Naive thymus-derived CD4-positive, alpha-beta T cell (primary cell): Measurements from ENCODE around the gene MVK. TPM values are rescaled to one million over a fixed set of nuclear protein-coding genes. Genes with fewer than 3 reads are reported as not detected.
A peak's percentile ranks its signal among the peaks of the same experiment; 100 is the strongest.

Experiments used
- ATAC-seq: fragments of 150-1000 bp; cut with Tn5 transposase; 2 replicates; pipeline ENCODE4 v1.10.0; 2021; ENCODE audit warnings: mild to moderate bottlenecking, moderate library complexity
- CTCF ChIA-PET: fragments of 350-600 bp; sonication (Branson Sonifier 250); formaldehyde crosslinking; loops from one replicate; lab custom pipeline; 2021; ENCODE audit warnings: antibody characterized with exemption; lab: Charles Lee
- POLR2A ChIA-PET: fragments of 350-600 bp; sonication (Branson Sonifier 250); formaldehyde crosslinking; loops from one replicate; lab custom pipeline; 2021; ENCODE audit warnings: antibody characterized with exemption, inconsistent platforms; lab: Charles Lee
- DNase-seq, 9 donors: peaks; one replicate each; pipeline versions ENCODE4 v3.0.0 to v3.0.0-alpha.2; 2020 to 2022; ENCODE audit warnings: mixed read lengths in 1 of 9
- H3K27ac ChIP-seq: one replicate; pipeline ENCODE4 v1.7.0; 2013; ENCODE audit warnings: mild to moderate bottlenecking, low read depth, low read length, moderate library complexity
- H3K27me3 ChIP-seq, 2 donors: one replicate each; pipeline ENCODE4 v1.7.0; 2013; ENCODE audit warnings: low read length in 2 of 2, mild to moderate bottlenecking in 2 of 2, moderate library complexity in 2 of 2; ENCODE audit not compliant: control insufficient read depth in 2 of 2, insufficient read depth in 2 of 2
- H3K36me3 ChIP-seq, 3 experiments: 1 replicate in 2 of 3; 2 replicates in 1 of 3; pipeline ENCODE4 v1.7.0; 2013; ENCODE audit warnings: low read length in 3 of 3, mild to moderate bottlenecking in 3 of 3, moderate library complexity in 1 of 3; ENCODE audit not compliant: insufficient read depth in 3 of 3, control insufficient read depth in 2 of 3
- H3K4me1 ChIP-seq, 2 donors: one replicate each; pipeline ENCODE4 v1.7.0; 2013; ENCODE audit warnings: low read length in 2 of 2, mild to moderate bottlenecking in 2 of 2, moderate library complexity in 1 of 2; ENCODE audit not compliant: control insufficient read depth in 2 of 2, insufficient read depth in 2 of 2
- H3K4me3 ChIP-seq: 2 replicates; pipeline ENCODE4 v1.7.0; 2013; ENCODE audit warnings: mild to moderate bottlenecking, low read length
- H3K9me3 ChIP-seq, 3 experiments: 1 replicate in 2 of 3; 2 replicates in 1 of 3; pipeline ENCODE4 v1.7.0; 2013; ENCODE audit warnings: low read length in 3 of 3; ENCODE audit not compliant: control insufficient read depth in 2 of 3
- H3K27ac Mint-ChIP-seq, 9 donors: one replicate each; pipeline ENCODE4 v1.8.0; 2020 to 2022; ENCODE audit warnings: mixed read lengths in 9 of 9, mild to moderate bottlenecking in 8 of 9, moderate library complexity in 5 of 9, inconsistent platforms in 2 of 9
- H3K27me3 Mint-ChIP-seq, 5 donors: one replicate each; pipeline ENCODE4 v1.8.0; 2021 to 2022; ENCODE audit warnings: mixed read lengths in 5 of 5, mild to moderate bottlenecking in 1 of 5
- H3K36me3 Mint-ChIP-seq, 5 donors: one replicate each; pipeline ENCODE4 v1.8.0; 2020 to 2022; ENCODE audit warnings: mixed read lengths in 5 of 5, mild to moderate bottlenecking in 3 of 5, inconsistent platforms in 1 of 5
- H3K4me1 Mint-ChIP-seq, 7 donors: one replicate each; pipeline ENCODE4 v1.8.0; 2020 to 2022; ENCODE audit warnings: mixed read lengths in 7 of 7, mild to moderate bottlenecking in 3 of 7, inconsistent platforms in 1 of 7
- H3K4me3 Mint-ChIP-seq, 10 donors: one replicate each; pipeline ENCODE4 v1.8.0; 2020 to 2022; ENCODE audit warnings: mild to moderate bottlenecking in 10 of 10, mixed read lengths in 10 of 10, moderate library complexity in 6 of 10, inconsistent platforms in 2 of 10
- H3K9me3 Mint-ChIP-seq, 11 donors: one replicate each; pipeline ENCODE4 v1.8.0; 2020 to 2022; ENCODE audit warnings: mixed read lengths in 11 of 11, mild to moderate bottlenecking in 4 of 11, inconsistent platforms in 1 of 11, moderate library complexity in 1 of 11
- intact Hi-C, 2 donors: fragments of 100-400 bp; cut with micrococcal nuclease; formaldehyde crosslinking; loops; one replicate each; pipeline ENCODE4 v1.15.1; 2023
- polyA plus RNA-seq, 2 donors: library from polyadenylated mRNA; unstranded; fragments of 300-500 nt; fragmentation: Illumina TruSeq; gene quantifications; one replicate each; pipeline ENCODE4 v1.2.3, GENCODE V29; 2021
- total RNA-seq, 6 experiments: library from RNA in 5 of 6; stranded (reverse) in 5 of 6; gene quantifications; 1 replicate in 5 of 6; 2 replicates in 1 of 6; pipeline ENCODE4 v1.2.3 and lab custom pipeline; 2021 to 2026

MVK gene
- total and polyA plus RNA-seq, 7 experiments from 2014 or later = 1.7 to 14.8 (median 11.7) TPM

DNA sequence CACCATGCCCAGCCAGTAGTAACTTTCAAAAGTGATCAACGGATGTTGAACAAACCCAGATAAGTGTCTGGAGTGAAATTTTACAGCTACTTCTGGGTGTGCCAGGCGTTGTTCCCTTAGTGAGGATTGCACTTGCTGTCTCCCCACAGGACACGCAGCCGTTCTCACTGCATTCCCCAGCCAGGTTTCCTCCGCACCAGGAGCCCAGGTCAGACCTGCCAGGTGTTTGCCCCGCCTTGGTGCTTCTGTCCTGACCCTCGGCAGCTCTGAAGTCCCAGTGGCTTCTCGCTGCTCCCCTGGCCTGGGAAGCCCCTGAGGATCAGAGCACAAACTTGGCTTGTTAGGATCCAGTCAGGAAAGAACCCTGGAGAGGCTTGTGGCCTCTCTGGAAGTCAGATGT is 36.5 kb upstream of the MVK start:
- Histone ChIP-seq H3K4me3 (no peak overlapping the region), H3K4me1 (no peaks in the 10 kb centered on the region), H3K36me3 (peaks cover 0 to 38% (median 0%) of the 10 kb centered on the region in 3 experiments), H3K27ac (no peak overlapping the region), H3K27me3 (no peaks in the 10 kb centered on the region), H3K9me3 (no peaks in the 10 kb centered on the region)
- Mint-ChIP-seq H3K4me1 (no peaks in the 10 kb centered on the region), H3K27ac (no peak overlapping the region), H3K27me3 (no peaks in the 10 kb centered on the region), H3K36me3 (peaks cover 0 to 26% (median 6%) of the 10 kb centered on the region in 5 donors), H3K9me3 (peaks cover 0 to 2% (median 0%) of the 10 kb centered on the region in 11 donors), H3K4me3 (no peak overlapping the region)
- intact Hi-C loops = no loop called here
- ChIA-PET POLR2A (no interaction called here), CTCF (no interaction called here)
- ATAC-seq (no peak), DNase-seq (no peak)

DNA sequence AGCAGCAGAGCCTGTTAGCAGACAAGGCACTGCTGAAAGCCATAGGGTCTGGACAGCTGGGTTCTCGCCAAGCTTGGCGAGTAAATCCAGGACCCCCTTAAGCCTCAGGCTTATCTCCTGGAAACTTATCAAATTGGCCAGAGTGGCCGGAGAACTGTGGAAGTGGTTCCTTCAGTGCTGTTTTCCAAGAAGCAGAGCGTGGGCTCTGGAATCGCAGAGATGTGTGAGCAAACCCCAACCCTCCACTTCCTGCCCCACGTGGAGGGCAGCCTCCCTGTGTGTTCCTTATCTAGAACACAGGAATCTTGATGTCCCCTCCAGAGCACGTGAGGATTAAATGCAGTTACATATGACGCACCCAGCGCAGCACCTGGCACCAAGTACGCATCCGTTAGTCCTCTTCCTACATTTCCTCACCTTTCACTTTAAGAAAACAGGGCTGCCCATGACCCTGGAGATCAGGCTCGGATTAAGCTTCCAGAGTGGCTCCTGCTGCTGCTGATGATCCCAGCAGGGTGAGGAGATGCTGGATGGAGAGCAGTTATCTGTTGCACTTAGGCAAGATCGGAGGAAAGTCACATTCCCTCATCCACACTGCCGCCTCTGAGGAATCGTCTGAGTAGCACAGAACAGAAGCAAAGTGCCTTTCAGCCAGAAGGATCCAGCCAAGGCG is 35.3 kb upstream of the MVK start:
- Histone ChIP-seq H3K27ac (no peak overlapping the region), H3K27me3 (no peaks in the 10 kb centered on the region), H3K4me1 (no peaks in the 10 kb centered on the region), H3K9me3 (no peaks in the 10 kb centered on the region), H3K4me3 (no peak overlapping the region), H3K36me3 (peaks cover 0 to 26% (median 0%) of the 10 kb centered on the region in 3 experiments)
- Mint-ChIP-seq H3K4me1 (peaks cover 0 to 3% (median 0%) of the 10 kb centered on the region in 7 donors), H3K27ac (peak overlapping the region in 1 of 9 donors; percentile 59), H3K27me3 (no peaks in the 10 kb centered on the region), H3K9me3 (peaks cover 0 to 2% (median 0%) of the 10 kb centered on the region in 11 donors), H3K36me3 (peaks cover 0 to 23% (median 6%) of the 10 kb centered on the region in 5 donors), H3K4me3 (no peak overlapping the region)
- ChIA-PET POLR2A (no interaction called here), CTCF (no interaction called here)
- intact Hi-C loops = no loop called here
- no peak for ATAC-seq
- no peak for DNase-seq

DNA sequence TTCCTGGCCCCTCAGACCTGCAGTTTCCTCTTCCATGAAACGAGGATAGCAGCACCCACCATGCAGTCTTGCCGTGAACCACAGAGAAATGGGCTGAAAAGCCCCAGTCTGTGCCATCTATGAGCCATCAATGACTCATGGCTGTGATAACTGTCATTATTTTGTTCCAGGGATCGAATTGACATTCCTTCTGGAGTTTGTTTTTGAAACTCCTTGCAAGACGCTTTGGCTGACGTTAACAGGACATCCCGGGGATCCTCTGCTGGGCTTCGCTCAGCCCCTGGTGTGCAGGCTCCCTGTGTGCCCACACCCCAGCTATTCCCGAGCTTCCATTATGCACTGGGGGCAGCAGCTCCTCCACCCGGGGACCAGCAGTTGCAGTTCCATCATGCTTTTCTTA is 34.1 kb upstream of the MVK start:
- Mint-ChIP-seq H3K27me3 (no peaks in the 10 kb centered on the region), H3K9me3 (peaks cover 0 to 2% (median 0%) of the 10 kb centered on the region in 11 donors), H3K4me3 (no peak overlapping the region), H3K27ac (no peak overlapping the region), H3K36me3 (peaks cover 0 to 23% (median 5%) of the 10 kb centered on the region in 5 donors), H3K4me1 (peaks cover 0 to 6% (median 0%) of the 10 kb centered on the region in 7 donors)
- no peak overlapping the region for H3K27ac ChIP-seq
- ChIA-PET POLR2A (no interaction called here), CTCF (no interaction called here)
- no peaks in the 10 kb centered on the region for H3K9me3 ChIP-seq
- peaks cover 0 to 2% of the 10 kb centered on the region in 2 donors for H3K4me1 ChIP-seq
- H3K27me3 ChIP-seq = no peaks in the 10 kb centered on the region
- ATAC-seq (no peak), DNase-seq (no peak)
- intact Hi-C loops = no loop called here
- peaks cover 0 to 15% (median 0%) of the 10 kb centered on the region in 3 experiments for H3K36me3 ChIP-seq
- H3K4me3 ChIP-seq = no peak overlapping the region

DNA sequence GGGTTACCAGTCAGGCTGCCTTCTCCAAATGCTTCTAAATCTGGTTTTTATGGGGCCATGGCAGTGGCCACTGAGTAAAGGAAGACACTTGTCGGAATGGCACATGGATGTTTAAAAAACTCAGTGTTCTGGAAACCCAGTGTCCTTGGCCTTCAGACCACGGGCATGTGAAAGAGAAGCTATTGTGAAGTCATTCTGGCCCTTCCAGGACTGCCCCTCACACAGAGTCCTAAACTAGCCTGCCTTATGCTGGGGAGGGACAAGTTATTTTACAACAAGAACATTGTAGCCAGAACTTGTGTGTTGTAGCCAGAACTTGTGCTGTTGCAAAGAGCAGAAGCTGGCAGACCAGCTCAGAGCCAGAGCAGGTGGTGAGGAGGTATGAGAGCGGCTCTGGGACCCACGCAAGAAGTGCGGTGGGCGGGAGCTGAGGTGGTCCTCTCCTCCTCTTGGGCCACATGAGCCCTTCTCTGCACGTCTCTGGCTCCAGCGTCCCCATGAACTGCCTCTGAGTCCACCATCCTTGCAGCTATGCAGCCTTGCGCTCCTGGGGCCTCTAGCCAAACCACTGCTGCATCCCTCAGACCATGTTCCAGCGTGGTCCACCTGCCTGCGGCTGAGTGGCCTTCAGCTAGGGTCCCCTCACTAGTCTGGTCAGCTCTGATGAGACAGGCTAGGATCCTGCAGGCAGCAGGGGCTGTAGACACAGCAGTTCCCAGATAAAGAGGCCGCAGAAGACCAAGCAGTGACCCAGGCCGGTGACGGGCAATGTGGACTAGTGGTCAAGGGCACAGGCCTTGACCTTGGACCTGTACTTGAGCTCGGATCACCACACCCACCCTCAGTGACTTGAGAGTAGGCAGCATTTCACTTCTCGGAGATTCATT is 32.8 kb upstream of the MVK start:
- ChIA-PET POLR2A (no interaction called here), CTCF (interaction anchor here (0.6 kb wide), 1 partner anchor 14 kb away, joined by 3 read pairs; no protein-coding TSS in a partner anchor)
- Mint-ChIP-seq H3K27me3 (no peaks in the 10 kb centered on the region), H3K27ac (no peak overlapping the region), H3K36me3 (peaks cover 0 to 21% (median 0%) of the 10 kb centered on the region in 5 donors), H3K4me1 (peaks cover 0 to 15% (median 6%) of the 10 kb centered on the region in 7 donors), H3K9me3 (no peaks in the 10 kb centered on the region), H3K4me3 (no peak overlapping the region)
- Histone ChIP-seq H3K4me3 (no peak overlapping the region), H3K36me3 (peaks cover 0 to 2% (median 0%) of the 10 kb centered on the region in 3 experiments), H3K27ac (no peak overlapping the region), H3K9me3 (no peaks in the 10 kb centered on the region), H3K27me3 (no peaks in the 10 kb centered on the region), H3K4me1 (peaks cover 4 to 14% of the 10 kb centered on the region in 2 donors)
- DNase-seq (no peak), ATAC-seq (no peak)
- intact Hi-C loops = no loop called here

DNA sequence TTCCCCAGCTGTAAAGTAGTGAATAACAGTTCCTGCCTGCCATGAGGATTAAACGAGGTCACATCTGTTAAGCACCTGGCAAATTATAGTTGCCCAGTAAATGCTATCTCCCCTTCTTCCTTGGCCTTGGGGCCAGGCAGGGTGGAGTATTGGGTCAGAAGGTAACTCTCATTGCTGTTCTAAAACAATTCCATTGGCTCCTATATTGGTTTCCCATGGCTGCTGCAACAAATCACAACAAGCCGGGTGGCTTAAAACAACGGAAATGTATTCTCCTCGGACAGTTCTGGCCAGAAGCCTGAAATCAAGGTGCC is 32.2 kb upstream of the MVK start:
- H3K27me3 Mint-ChIP-seq = no peaks in the 10 kb centered on the region
- Histone ChIP-seq H3K36me3 (no peaks in the 10 kb centered on the region), H3K4me3 (no peak overlapping the region), H3K27ac (no peak overlapping the region), H3K27me3 (no peaks in the 10 kb centered on the region), H3K4me1 (peaks cover 4 to 16% of the 10 kb centered on the region in 2 donors), H3K9me3 (no peaks in the 10 kb centered on the region)
- no peak overlapping the region for H3K27ac Mint-ChIP-seq
- intact Hi-C loops = no loop called here
- DNase-seq (no peak), ATAC-seq (no peak)
- no peak overlapping the region for H3K4me3 Mint-ChIP-seq
- ChIA-PET POLR2A (no interaction called here), CTCF (interaction anchor here (0.6 kb wide), 1 partner anchor 14 kb away, joined by 3 read pairs; no protein-coding TSS in a partner anchor)
- H3K36me3 Mint-ChIP-seq = peaks cover 0 to 15% (median 0%) of the 10 kb centered on the region in 5 donors
- H3K4me1 Mint-ChIP-seq = peaks cover 0 to 15% (median 6%) of the 10 kb centered on the region in 7 donors
- H3K9me3 Mint-ChIP-seq = no peaks in the 10 kb centered on the region

DNA sequence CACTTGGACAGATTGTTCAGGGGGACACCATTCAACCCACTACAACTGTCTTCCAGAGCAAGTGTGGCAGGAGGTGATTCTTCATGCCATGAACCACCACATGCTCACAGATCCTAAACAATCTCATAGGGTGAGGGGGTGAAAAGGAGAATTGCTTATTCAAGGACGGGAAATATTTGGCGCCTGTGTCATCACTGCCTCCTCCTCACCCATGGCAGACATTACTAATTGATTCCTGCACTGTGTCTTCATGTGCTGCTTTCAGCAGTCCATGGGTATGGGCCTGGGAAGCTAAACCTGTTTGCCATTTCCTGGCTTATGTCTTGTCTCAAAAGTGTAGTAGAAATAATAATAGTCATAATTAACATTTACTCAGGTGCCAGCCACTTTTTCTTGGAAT is 31.6 kb upstream of the MVK start:
- DNase-seq (no peak), ATAC-seq (no peak)
- Histone ChIP-seq H3K27ac (no peak overlapping the region), H3K36me3 (no peaks in the 10 kb centered on the region), H3K4me1 (peaks cover 4 to 16% of the 10 kb centered on the region in 2 donors), H3K9me3 (no peaks in the 10 kb centered on the region), H3K27me3 (no peaks in the 10 kb centered on the region), H3K4me3 (no peak overlapping the region)
- intact Hi-C loops = no loop called here
- Mint-ChIP-seq H3K27me3 (peaks cover 0 to 5% (median 4%) of the 10 kb centered on the region in 5 donors), H3K27ac (no peak overlapping the region), H3K9me3 (no peaks in the 10 kb centered on the region), H3K4me3 (no peak overlapping the region), H3K36me3 (peaks cover 0 to 15% (median 0%) of the 10 kb centered on the region in 5 donors), H3K4me1 (peaks cover 0 to 15% (median 6%) of the 10 kb centered on the region in 7 donors)
- ChIA-PET CTCF (no interaction called here), POLR2A (no interaction called here)
